G401.6 (cell line): Measurements from ENCODE around the gene CEBPZ.
"Not testable (repeated sequence)": the region's sequence is repeated elsewhere in the genome, so short reads cannot be mapped to it uniquely, and the experiment has no call there.

Experiments
- FAIRE-seq: peaks from 2 replicates; lab custom pipeline; 2012; peaks lifted over from hg19 to GRCh38; lab: Jason Lieb, UNC

Gene CEBPZ

GRCh38 chr2:37231241-37232130 is at the start of gene CEBPZ, which contains the start of gene NDUFAF7:
TSS of gene CEBPZ (minus strand) at chr2:37231596. CDS start at chr2:37231567, 29 bp downstream.
TSS of gene NDUFAF7 (plus strand) at chr2:37231658. CDS start at chr2:37231706, 48 bp downstream.
- FAIRE-seq = peak; percentile 57

GRCh38 chr2:37276291-37276690 is 44.9 kb upstream of the CEBPZ start:
- no peak for FAIRE-seq

GRCh38 chr2:37274359-37274965 is 43.1 kb upstream of the CEBPZ start:
- FAIRE-seq = no peak

- no peak for FAIRE-seq
Observed at GRCh38 chr2:37271376-37272067, 40.1 kb upstream of the CEBPZ start.

GRCh38 chr2:37268111-37268510 is 36.7 kb upstream of the CEBPZ start:
- no peak for FAIRE-seq

- FAIRE-seq = no peak
Observed at GRCh38 chr2:37267685-37268084, 36.3 kb upstream of the CEBPZ start.

- FAIRE-seq = no peak
Observed at GRCh38 chr2:37263839-37264238, 32.4 kb upstream of the CEBPZ start.

GRCh38 chr2:37262522-37262921 is 31.1 kb upstream of the CEBPZ start:
- no peak for FAIRE-seq

GRCh38 chr2:37250869-37251740 is 19.7 kb upstream of the CEBPZ start:
- no peak for FAIRE-seq

GRCh38 chr2:37246205-37246604 is 14.8 kb upstream of the CEBPZ start:
- peak; percentile 48 for FAIRE-seq

GRCh38 chr2:37244755-37245154 is 13.4 kb upstream of the CEBPZ start:
- FAIRE-seq = no peak

- FAIRE-seq = no peak
Observed at GRCh38 chr2:37244017-37244416, 12.6 kb upstream of the CEBPZ start.

- FAIRE-seq = no peak
Observed at GRCh38 chr2:37243435-37243834, 12.0 kb upstream of the CEBPZ start.

GRCh38 chr2:37232131-37232933 is 936 bp upstream of the CEBPZ start:
- no peak for FAIRE-seq

GRCh38 chr2:37230581-37230980 is 815 bp downstream of the CEBPZ start:
- FAIRE-seq = no peak

- no peak for FAIRE-seq
Observed at GRCh38 chr2:37228788-37229187, 2.6 kb downstream of the CEBPZ start.

- no peak for FAIRE-seq
Observed at GRCh38 chr2:37226863-37227262, 4.5 kb downstream of the CEBPZ start.

- FAIRE-seq = not testable (repeated sequence)
Observed at GRCh38 chr2:37225129-37225528, 6.3 kb downstream of the CEBPZ start.

GRCh38 chr2:37224063-37224462 is 7.3 kb downstream of the CEBPZ start:
- FAIRE-seq = no peak

GRCh38 chr2:37223131-37223530 is 8.3 kb downstream of the CEBPZ start:
- FAIRE-seq = no peak

- no peak for FAIRE-seq
Observed at GRCh38 chr2:37219046-37219445, 12.3 kb downstream of the CEBPZ start.
